Superior temporal gyrus (tissue), 1 donor: ENCODE measurements around the gene PIGK.
A peak's percentile ranks its signal among the peaks of the same experiment; 100 is the strongest.
"Not testable (repeated sequence)": the region's sequence is repeated elsewhere in the genome, so short reads cannot be mapped to it uniquely, and the experiment has no call there.

Experiments
- DNase-seq: peaks from one replicate; pipeline ENCODE4 v3.0.0-alpha.2; 2016; ENCODE audit errors: extremely low spot score

Gene PIGK

DNA sequence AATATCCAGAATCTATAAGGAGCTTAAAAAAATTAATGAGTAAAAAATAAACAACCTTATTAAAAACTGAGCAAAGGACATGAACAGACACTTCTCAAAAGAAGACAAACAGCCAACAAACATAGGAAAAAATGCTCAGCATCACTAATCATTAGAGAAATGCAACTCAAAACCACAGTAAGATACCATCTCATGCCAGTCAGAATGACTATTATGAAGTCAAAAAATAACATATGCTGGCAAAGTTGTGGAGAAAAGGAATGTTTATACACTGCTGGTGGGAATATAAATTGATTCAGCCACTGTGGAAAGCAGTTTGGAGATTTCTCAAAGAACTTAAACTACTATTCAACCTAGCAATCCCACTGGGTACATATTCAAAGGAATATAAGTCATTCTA is 25.3 kb downstream of the PIGK start:
- DNase-seq, result no peak

DNA sequence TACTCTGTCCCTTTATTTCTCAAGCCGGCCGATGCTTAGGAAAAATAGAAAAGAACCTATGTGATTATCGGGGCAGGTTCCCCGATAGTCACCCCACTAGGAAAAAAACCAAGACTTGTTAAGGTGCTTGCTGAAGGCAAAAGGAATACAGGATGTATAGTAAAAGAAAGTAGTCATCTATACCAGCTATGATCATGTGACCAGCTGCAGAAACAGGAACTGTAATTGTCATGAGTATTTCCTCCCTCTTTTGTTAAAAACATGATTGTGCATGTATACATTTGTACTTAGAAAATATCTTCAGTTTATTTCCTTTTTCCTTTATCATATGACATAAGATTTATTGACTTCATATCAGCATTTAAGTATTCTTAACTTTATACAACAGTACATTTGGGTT is 30.5 kb downstream of the PIGK start:
- no peak for DNase-seq

DNA sequence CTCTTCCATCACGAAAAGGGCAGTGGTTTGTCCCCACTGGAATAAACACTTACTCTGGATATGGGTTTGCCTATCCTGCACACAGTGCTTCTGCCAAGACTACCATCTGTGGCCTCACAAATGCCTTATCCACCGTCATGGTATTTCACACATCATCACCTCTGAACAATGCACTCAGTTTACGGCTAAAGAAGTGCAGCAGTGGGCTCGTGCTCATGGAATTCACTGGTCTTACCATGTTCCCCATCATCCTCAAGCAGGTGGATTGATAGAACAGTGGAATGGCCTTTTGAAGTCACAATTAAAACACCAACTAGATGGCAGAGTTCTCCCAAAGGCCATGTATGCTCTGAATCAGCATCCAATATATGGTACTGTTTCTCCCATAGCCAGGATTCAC is 32.3 kb downstream of the PIGK start:
- not testable (repeated sequence) for DNase-seq

DNA sequence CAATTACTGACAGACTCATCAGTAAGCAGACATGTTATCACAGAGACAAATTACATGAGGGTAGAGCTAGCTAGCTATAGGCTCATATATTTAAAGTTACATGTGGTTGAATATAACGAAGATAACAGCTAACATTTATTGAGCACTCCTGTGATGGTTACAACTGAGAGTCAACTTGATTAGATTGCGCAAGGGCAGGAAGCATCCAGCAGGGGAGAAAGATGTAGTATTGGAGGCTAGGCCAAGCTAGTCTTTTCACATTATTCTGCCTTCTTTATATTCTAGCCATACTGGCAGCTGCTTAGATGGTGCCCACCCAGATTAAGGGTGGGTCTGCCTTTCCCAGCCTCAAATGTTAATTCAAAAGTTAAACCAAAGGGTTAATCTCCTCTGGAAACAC is 37.1 kb downstream of the PIGK start:
- no peak for DNase-seq

DNA sequence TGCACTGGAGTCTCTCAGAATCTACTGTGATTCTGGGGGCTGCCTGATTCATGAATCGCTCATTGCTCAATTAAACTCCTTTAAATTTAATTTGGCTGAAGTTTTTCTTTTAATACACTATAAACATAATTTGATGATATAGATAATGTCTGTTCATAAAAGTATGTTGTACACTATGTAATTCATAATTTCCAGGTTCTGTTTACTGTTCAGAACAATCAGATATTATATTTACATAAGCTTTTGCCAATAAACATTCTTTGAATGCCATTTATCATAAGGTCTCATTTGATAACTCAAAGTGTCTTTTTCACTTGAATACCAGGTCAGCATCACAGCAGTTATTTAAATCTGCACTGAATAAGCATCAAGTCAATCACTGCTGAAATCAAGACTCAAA is 39.6 kb downstream of the PIGK start:
- no peak for DNase-seq

DNA sequence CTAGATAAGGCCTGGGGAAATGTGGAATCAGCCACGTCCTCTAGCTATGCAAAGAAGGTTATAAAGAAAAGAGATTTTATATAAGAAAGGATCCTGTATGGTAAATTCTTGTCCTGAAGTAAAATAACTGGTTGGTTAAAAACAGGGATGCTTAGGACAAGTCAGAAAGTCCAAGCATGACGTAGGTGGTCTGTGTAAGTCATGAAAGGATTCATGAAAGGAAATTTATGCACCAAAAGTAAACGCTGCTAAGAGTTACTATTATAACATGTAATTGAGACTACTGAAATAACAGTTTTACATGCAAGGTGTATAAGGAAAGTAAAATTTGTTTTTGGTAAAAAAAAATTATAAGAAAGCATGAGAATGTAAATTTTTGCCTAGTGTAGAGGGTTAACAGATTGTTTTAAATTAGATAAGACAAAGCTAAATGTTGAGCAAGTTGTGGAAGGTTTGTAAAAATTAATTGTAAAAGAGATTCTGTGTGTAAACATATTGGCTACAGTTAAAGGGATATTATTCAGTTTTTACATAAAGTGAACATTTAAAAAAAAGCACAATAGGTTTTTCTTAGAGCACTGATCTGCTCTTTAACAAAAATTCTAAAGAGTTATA is 43.9 kb downstream of the PIGK start:
- no peak for DNase-seq

DNA sequence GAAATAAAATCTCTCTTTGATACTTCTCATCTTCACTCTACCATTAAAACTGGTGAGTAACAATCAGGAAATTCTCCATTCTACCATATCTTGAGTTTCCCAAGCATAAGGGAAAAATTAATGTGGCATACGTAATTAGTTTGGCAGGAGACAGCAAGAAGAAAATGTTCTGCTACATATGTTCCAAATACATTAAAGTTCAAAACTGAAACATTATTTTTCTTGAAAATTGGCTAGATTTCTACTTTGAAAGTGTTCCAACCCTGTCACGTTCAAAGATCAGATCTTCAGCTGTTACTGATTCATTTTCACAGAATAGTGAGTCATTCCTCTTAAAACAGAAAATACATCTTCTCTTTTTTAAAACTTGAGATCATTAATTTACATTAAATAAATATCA is 48.5 kb downstream of the PIGK start:
- DNase-seq, result peak; percentile 66

DNA sequence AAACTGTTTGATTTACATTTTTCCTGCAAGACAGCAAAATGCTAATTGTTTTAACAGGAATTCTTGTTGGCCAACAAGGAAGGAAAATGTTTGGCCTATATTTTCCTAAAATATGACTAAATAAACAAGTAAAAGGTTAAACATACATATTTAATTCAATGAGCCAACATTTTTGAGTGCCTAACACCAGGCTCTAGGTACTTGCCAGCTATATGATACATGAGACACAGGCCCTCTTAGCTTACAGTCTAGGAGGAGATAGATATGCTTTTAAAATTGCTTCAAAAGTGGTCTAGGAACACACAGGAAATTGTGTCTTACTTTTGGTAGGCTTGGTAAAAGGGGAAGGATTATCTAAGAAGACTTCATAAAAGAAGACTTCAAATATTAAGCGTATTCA is 50.9 kb downstream of the PIGK start:
- DNase-seq, result no peak

DNA sequence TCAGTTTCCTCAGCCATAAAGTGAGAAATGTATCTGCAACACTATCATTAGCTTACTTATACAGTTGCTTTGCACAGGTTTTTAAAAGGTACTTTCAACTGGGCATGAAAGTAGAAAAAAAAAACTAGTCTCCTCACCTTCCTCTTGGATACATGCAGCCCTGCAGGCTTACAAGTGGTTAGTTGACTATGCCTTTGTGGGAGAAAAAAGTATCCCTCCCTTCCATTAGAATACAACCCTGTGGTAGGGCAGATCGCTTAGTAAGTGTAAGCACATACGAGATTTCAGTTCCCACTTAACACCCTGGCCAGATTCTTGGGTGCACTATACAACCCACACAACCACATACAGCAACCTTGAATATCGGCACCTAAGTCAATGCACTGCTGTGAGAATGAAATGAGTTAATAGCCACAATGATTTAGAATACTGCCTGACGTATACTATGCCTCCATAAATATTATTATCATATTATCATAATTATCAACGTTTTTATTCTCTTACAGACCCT is 54.7 kb downstream of the PIGK start:
- no peak for DNase-seq

DNA sequence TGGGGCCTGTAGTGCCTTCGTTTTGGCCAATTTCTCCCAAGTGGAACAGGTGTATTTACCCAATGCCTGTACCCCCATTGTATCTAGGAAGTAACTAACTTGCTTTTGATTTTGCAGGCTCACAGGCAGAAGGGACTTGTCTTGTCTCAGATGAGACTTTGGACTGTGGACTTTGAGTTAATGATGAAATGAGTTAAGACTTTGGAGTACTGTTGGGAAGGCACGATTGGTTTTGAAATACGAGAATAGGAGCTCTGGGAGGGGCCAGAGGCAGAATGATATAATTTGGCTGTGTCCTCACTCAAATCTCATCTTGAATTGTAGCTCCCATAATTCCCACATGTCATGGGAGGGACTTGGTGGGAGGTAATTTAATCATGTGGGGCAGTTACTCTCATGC is 59.5 kb downstream of the PIGK start:
- DNase-seq, result not testable (repeated sequence)

DNA sequence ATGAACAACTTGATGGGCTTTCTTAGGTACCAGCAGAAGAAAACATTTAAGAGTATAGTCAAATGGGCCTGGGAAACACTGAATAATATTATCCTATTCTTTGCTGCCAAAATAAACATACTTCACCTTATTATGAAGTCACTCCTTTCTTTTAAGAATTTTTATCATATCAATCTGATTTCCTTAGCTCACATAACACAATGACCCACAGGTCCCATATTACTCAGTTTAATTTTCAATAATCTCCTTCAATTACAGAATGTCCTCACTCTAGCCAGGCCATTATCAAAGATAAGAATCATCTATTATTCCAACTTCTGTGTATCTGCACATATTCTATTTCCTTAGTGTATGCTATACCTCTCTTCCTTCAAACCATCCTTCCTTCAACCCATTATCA is 63.0 kb downstream of the PIGK start:
- no peak for DNase-seq

DNA sequence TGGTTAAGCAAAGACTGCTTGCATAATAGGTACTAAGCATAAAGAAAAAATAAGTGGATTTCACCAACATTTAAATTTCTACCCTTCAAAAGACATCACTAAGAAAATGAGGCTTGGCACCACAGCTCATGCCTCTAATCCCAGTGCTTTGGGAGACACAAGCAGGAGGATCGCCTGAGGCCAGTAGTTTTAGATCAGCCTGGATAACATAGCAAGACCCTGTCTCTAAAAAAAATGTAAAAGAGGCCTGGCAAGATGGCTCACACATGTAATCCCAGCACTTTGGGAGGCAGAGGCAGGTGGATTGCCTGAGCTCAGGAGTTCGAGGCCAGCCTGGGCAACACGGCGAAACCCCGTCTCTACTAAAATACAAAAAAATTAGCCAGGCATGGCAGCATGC is 73.0 kb downstream of the PIGK start:
- DNase-seq, result no peak

DNA sequence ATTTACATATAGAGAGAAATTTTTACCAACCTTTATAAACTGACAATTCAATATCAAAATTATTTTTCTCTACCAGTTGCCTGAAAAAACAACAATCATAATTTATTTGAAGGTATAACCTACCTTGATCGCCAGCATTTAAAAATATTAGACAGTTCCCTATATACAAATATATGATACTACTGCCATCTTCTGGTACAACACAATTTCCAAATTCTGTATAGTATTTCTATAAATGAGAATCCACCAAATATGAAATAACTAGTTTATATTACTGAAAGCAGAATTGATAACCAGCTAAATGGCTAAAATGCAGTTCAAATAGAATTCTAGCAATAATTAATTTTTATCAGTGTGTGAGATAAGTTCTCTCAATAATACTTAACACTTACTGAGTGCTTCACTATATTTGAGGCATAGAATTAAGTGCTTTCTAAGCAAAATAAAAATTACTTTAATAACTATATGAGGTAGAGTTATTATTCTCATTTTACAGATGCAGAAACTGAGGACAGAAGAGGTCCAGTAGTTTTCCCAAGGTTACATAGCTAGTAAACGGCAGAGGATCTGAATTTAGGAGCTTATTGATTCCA is 75.6 kb downstream of the PIGK start:
- DNase-seq, result peak; percentile 47

DNA sequence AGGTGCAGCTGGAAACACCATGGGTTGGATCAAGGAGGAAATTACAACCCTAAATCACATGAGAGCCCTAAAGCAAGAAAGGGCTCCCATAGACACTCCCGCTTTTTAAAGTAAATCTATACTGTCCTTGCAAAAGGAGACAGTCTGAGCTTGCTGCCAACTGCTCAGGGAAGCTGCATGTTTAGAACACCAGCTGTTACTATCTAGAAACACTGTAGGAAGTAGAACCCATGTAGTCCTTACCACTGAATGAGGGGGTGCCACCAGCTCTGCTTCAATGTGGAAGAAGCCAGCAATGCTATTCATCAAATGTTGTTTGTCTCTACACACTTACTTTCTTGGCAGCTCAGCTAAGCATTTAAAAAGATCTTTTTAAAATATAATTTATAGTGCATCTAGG is 79.8 kb downstream of the PIGK start:
- peak; percentile 24 for DNase-seq

DNA sequence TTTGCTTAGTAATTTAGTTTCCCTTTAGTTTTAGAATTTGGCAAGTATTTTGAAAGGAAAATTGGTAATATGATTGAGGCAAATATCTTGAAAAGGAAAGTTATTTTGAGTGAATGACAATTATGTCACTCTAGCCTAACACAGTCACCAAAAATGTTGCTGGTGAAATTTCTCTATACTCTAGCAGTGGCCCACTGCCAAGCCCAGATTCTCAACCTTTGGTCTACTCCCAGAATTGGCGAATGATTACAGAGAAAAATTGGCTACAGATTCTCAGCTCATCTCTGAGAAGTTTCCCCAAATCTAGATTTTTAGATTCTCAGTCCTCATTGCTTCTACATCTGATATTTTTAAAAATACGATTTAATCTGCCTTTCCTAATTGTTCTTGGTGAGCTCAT is 84.9 kb downstream of the PIGK start:
- no peak for DNase-seq

DNA sequence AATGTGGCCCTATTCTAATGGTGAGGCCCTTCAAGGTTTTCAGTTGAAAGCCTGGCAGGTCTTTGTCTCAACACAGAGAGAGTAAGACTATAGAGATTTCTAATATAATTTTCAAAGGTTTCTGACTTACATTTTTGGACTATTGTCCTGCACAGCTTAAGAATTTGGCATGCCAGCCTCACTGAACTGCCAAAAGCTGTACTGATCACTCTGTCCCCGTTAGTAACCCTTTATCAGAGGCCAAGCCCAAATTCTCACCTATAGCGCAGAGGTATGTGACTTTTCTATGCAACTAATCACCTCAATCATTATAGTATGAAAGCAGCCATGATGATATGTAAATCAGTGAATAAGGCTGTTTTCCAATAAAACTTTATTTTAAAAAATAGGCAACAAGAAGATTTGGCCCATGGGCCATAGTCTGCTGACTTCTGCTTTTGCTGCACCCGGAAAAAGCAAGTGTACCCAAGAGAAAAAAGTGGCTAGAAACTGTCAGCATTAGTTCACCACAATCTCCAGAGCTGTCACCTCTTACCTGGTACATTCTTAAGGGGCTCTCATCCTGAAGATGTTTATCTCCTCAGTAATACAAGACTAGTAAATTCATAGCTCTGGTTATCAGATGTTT is 85.4 kb downstream of the PIGK start:
- DNase-seq, result no peak

DNA sequence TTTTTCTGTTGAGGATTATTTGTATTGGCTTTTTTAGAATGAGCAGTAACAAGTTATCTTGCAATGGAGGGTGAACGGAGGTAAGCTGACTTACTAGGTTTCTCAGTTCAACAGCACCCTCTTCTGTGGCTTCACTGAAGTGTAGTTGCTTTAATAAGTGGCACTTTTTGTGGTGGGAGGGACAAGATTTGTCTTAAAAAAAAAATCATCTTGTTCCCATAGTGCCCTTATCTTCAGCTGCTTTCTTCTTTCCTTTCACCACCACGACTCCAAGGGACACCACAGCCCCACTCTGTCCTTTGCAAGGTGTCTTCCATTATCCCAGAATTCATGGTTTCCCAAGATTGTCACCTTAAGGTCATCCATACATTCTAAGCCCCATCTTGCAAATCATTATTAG is 92.9 kb downstream of the PIGK start:
- peak; percentile 79 for DNase-seq

DNA sequence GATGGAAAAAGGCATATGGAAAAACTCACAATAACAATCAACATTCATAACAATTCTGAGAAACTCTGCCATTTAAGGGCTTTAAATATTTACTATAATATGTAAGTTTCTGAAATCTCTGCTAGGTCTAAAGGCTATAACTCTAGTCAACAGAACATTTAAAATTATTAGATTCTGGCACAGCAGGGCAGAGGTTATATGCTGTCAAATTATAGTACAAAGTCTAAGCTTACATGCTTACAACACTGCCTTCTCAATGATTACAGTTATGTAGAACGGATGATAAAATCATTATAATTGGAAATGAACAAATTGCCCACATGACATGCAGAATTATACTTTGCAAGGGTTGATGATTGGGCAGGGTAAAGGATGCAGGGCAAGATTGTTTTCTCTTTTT is 97.7 kb downstream of the PIGK start:
- no peak for DNase-seq

DNA sequence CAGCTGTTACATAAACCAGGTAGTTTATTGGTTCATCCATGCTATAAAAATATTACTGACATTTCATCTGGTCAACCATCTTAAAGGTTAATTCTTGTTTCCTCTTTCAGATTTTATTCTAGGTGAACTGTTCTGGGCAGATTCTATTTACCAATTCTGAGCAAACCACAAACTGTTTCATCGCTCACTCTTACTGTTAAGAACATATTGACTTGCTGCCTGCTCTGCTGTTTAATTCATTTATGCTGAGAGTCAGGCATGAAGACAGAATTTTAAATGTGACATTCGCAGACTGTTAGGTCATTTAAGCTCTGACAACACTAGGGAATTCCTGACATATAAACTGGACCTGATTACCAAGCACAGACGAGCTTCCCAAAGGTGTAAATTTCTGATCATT is 98.3 kb downstream of the PIGK start:
- DNase-seq, result no peak

DNA sequence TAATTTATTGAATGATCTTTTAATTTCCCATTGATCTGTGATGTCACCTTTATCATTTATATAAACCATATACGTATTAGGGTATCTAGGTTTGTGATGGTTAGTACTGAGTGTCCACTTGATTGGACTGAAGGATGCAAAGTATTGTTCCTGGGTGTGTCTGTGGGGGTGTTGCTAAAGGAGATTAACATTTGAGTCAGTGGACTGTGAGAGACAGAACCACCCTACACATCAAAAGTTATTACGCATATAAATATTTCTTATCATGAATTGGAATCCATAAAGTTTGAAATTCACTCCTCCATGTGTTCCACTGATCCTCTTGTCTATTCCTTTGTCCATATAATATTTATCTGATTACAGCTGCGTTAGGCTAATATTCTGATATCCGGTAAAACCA is 100.5 kb downstream of the PIGK start:
- no peak for DNase-seq

DNA sequence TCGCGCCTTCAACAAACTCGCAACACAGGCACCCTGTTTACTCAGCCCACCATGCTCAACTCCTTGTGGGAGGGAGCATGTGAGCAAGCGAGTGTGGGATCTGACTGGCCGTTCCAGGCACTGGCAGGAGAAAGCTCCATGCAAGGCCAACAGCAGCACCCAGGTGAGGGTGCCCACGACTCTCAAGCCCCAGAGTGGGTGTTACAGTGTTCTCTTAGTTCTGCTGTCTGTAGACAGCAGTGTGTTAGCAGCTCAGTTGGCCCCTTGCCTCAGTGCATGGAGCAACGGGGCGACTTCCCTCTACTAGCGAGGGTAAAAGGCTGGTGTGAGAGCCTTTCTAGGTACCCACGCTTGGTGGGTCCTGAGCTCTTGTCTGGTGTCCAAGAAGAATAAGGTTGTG is 114.6 kb downstream of the PIGK start:
- DNase-seq, result no peak

DNA sequence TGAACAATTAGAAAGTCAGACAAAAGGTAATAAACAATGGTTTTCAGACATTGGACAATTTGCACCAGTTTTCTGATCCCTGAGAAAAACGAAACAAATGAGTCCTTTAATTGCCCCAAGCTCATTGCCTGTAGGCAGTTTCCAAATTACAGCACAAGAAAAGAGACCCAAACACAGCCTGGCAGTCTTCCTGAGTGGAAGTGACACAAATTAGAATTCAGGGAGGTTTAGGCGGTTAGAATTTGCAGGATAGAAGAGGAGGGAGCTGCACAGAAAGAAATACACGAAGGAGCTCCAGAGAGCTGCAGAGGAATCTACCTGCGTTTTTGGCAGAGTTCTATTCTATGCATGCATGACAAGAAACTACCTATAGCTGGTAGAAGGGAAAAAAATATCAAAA is 115.7 kb downstream of the PIGK start:
- no peak for DNase-seq

DNA sequence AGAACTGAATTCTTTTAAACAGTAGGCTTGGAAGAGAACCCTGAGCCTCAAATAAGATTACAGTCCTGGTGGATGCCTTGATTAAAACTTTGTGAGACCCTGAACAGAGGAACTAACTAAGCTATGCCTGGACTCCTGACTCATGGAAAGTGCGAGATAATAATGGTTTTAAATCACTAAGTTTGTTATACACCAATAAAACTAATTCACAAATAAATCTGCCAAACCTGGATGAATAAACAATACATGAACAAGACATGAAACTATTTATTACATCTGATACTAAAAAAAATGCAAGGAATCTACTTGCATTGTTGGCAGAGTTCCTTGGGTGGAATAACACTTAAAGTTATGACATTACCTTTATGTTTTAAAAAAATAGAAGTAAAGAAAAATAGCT is 118.4 kb downstream of the PIGK start:
- DNase-seq, result no peak
